Stimulated activated CD8-positive, alpha-beta memory T cell treated with anti-CD3 and anti-CD28 coated beads, Interleukin-4, amount 100 ng/mL, for 1 hour (primary cell): ENCODE measurements around the gene DKK3.

Experiments used
- DNase-seq, 2 donors: peaks; one replicate each; pipeline ENCODE4 v3.0.0-alpha.2; 2020; ENCODE audit warnings: low read depth in 2 of 2, low spot score in 1 of 2

Gene DKK3

GRCh38 chr11:11946878-11947277 lies 61.5 kb downstream of the DKK3 start:
- no peak for DNase-seq

- DNase-seq: no peak
These were observed 62.2 kb downstream of the DKK3 start for GRCh38 chr11:11946180-11946579.

GRCh38 chr11:11944444-11944843 lies 64.0 kb downstream of the DKK3 start:
- no peak for DNase-seq

- DNase-seq: no peak
These were observed 65.8 kb downstream of the DKK3 start for GRCh38 chr11:11942668-11943067.

- DNase-seq: no peak
These were observed 67.9 kb downstream of the DKK3 start for GRCh38 chr11:11940551-11940950.

- no peak for DNase-seq
These were observed 70.5 kb downstream of the DKK3 start for GRCh38 chr11:11937957-11938356.

- DNase-seq: no peak
These were observed 71.0 kb downstream of the DKK3 start for GRCh38 chr11:11937433-11937832.

GRCh38 chr11:11935536-11935935 lies 72.9 kb downstream of the DKK3 start:
- DNase-seq: no peak

GRCh38 chr11:11931461-11932055 lies 76.9 kb downstream of the DKK3 start:
- DNase-seq: no peak

GRCh38 chr11:11929920-11930319 lies 78.5 kb downstream of the DKK3 start:
- no peak for DNase-seq

- DNase-seq: no peak
These were observed 84.6 kb downstream of the DKK3 start for GRCh38 chr11:11923828-11924227.

GRCh38 chr11:11916981-11917399 lies 91.4 kb downstream of the DKK3 start:
- DNase-seq: no peak

- DNase-seq: no peak
These were observed 92.8 kb downstream of the DKK3 start for GRCh38 chr11:11915625-11916024.

GRCh38 chr11:11913395-11913794 lies 95.0 kb downstream of the DKK3 start:
- DNase-seq: no peak
